ENCODE data around the gene CES4A.

GRCh38 chr16:67043420-67043819 is 55.0 kb downstream of the CES4A start:
- TF ChIP-seq ATF6 (CRISPR knock-in tag; IDR thresholded peaks at IDR 0.05) (no peak), RBM25 (IDR thresholded peaks at IDR 0.05; ENCODE audit: low read depth, low read length, severe bottlenecking) (no peak), TFAP4 (CRISPR knock-in tag; IDR thresholded peaks at IDR 0.05; ENCODE audit: borderline replicate concordance) (no peak), ELF4 (CRISPR knock-in tag; IDR thresholded peaks at IDR 0.05) (no peak), NBN (IDR thresholded peaks at IDR 0.05; ENCODE audit: low read depth) (no peak), EP300 (IDR thresholded peaks at IDR 0.05; ENCODE audit: low read length) (no peak), PHF21A (IDR thresholded peaks at IDR 0.05; ENCODE audit: borderline replicate concordance, low read depth) (no peak), SMAD3 (CRISPR knock-in tag; conservative IDR thresholded peaks at IDR 0.05) (no peak), EZH2 (IDR thresholded peaks at IDR 0.05; ENCODE audit: borderline replicate concordance, low read depth, low read length) (no peak), CTCF (IDR thresholded peaks at IDR 0.05 in 2 of 3, conservative IDR thresholded peaks at IDR 0.05 in 1 of 3; ENCODE audit: insufficient read depth in 2 of 3, low read depth in 1 of 3, low read length in 3 of 3) (no peak), ZNF274 (IDR thresholded peaks at IDR 0.05; ENCODE audit: borderline replicate concordance, low read depth, low read length) (no peak)

All from K562 (cell line).